Hepatic stellate cell (primary cell): ENCODE results near the gene SLC35G3.
"Not testable (repeated sequence)": the region's sequence is repeated elsewhere in the genome, so short reads cannot be mapped to it uniquely, and the experiment has no call there.

ENCODE experiments used
- DNase-seq: peaks from one replicate; pipeline ENCODE4 v3.0.0; 2011; ENCODE audit warnings: low spot score

Gene SLC35G3

DNA sequence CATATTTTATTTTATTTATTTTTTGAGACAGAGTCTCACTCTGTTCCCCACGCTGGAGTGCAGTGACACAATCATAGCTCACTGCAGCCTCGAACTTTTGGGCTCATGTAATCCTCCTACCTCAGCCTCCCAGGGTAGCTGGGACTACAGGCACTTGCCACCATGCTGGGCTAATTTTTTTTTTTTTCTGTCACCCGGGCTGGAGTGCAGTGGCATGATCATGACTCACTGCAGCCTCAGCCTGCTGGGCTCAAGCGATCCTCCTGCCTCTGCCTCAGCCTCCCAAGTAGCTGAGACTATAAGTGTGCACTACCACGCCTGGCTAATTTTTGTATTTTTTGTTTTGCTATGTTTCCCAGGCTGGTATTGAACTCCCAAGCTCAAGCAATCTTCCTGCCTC, 29.5 kb downstream of the SLC35G3 start:
- DNase-seq: no peak

DNA sequence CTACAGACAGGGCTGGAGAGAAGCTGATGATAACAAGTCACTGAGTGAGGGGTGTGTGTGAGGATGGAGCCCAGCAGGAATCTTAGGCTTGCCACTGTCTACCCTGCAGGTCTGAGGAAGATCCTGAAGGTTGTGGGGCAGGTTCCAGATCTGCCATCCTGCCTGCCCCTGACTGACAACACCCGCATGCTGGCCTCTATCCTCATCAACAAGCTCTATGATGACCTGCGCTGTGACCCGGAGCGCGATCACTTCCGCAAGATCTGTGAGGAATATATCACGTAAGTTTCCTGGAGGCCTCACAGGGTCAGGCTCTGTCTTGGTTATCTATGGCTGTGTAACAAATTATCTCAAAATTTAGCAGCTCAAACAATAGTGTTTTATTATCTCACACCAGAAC, 30.3 kb downstream of the SLC35G3 start:
- no peak for DNase-seq

DNA sequence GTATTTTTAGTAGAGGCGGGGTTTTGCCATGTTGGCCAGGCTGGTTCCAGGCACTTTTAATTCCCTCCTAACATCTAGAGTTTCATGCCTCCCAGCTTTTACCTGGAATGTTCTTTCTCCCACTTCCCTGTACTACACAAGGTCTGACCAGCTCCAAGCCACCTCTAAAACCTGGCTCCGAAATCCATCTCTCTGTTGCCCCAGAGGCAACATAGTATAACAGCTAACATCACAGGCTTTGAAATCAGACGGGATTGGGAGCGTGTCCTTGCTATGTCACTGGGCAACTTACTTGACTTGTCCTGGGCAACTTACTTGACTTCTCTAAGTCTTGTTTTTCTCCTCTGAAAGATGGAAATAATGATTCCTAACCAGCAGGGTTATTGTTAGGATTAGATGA, 31.4 kb downstream of the SLC35G3 start:
- no peak for DNase-seq

DNA sequence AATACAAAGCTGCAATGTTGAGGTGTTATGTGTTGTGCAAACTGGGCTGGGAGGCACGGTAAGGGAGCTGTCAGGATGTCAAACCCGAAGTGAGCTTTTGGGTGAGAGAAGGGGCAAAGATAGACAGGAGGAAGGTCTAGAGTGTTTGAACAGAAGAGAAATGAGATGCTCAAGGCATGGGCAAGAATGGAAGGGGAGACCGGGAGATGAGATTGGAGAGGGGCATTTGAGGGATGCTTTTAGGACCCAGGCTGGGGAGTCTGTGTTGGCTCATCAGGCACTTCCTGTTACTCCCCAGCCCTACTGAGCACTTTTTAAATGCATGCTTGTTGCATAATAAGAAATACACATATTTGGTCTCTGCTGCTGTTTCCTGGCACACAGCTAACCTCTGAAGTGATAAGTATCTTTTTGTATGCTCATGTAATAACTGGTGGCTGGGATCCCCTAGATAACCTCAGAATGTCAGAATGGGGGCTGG, 32.9 kb downstream of the SLC35G3 start:
- no peak for DNase-seq

DNA sequence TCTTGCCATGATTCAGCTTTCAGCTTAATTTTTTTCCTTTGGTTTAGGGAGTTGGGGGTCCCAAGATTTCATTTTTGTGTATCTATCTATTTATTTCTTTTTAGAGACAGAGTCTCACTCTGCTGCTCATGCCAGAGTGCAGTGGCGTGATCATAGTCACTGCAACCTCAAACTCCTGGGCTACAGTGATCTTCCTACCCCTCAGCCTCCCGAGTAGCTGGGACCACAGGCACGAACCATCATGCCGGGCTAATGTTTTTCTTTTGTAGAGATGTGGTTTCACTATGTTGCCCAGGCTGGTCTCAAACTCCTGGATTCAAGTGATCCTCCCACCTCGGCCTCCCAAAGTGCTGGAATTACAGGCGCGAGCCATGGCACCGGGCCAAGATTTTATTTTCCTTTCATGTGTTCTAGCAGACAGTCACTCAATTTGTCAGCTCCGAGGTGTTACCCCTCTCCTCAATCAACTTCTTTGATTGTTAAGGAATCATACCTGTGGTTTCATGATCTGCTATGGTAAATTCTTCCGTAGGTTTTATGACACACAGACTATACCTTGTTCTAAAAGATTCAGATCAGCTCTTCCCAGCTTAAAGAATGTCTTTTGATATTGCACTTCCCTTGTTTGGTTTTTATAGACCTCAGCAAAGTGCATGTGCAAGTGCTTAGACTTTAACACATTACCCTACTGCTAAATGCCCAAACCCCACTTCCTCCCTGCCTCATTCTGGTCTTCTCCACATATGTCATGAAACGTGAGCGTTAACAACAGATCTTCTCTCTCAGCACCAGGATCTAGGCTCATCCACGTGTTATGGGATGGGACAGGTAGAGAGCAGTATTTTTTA, 33.6 kb downstream of the SLC35G3 start:
- no peak for DNase-seq

DNA sequence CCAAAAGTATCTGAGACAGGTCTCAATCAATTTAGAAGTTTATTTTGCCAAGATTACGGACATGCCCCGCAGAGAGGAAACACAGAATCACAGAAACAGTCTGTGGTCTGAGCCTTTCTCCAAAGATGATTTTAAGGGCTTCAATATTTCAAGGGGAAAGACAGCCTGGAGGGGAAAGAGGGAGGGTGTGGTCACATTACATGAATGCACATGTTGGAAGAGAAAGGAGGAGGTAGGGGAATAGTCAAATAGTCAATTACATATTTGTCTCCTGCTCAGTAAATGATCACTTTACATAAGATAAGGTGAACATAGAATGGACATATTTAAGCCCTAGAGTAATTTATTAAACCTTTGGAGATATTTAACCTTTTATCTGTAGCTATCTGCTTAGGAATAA, 34.3 kb downstream of the SLC35G3 start:
- DNase-seq: no peak

DNA sequence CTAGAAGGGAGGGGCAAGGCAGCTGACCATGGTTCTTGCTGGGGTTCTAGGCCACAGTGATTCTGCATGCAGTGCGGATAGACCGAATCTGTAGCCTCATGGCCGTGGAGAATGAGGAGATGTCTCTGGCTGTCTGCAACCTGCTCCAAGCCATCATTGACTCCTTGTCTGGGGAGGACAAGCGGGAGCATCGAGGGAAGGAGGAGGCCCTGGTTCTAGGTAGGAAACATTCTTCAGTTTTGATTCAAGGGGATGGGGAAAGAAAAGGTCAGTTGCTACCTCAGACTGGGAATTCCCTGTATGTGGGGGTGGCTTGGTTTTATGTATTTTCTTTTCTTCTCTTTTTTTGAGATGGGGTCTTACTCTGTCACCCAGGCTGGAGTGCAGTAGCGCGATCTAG, 38.9 kb downstream of the SLC35G3 start:
- DNase-seq: no peak

DNA sequence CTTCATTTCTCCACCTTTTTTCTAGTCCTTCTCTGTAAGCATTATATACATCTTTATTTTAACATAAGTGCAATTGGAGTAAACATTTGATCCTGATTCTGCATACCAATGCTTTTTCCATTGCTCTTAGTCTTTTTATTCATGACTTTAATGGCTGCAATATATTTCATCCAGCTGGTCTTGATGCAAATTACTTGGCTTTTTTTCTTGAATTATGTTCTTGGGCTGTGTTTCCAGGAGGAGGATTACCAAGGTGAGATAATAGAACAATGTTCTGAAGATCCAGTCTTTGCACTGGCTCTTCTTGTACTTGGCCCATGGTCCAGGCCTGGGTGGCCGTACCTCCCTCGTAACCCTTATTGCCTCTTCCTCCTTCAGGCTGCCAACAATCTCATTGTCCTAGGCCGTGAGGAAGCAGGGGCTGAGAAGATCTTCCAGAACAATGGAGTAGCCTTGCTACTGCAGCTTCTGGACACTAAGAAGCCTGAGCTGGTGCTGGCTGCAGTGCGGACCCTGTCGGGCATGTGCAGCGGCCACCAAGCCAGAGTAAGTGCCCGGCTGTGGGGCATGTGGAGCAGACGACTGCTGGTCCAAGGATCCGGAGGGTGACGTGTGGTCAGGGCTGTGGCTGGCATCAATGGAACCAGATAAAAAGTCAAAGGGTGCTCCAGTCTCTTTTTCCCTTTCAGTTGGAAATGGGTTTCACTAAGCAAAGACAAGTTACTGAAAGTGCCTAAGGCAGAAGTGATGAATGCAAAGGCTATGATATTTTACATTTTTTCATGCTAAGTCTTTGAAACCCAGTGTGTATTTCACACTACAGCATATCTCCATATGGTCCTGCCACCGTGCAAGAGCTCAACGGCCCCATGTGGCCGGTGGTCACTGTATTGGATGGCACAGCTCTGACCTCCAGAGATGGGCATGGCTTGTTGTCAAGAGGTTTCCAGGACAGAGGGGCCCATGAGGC, 39.7 kb downstream of the SLC35G3 start:
- no peak for DNase-seq

DNA sequence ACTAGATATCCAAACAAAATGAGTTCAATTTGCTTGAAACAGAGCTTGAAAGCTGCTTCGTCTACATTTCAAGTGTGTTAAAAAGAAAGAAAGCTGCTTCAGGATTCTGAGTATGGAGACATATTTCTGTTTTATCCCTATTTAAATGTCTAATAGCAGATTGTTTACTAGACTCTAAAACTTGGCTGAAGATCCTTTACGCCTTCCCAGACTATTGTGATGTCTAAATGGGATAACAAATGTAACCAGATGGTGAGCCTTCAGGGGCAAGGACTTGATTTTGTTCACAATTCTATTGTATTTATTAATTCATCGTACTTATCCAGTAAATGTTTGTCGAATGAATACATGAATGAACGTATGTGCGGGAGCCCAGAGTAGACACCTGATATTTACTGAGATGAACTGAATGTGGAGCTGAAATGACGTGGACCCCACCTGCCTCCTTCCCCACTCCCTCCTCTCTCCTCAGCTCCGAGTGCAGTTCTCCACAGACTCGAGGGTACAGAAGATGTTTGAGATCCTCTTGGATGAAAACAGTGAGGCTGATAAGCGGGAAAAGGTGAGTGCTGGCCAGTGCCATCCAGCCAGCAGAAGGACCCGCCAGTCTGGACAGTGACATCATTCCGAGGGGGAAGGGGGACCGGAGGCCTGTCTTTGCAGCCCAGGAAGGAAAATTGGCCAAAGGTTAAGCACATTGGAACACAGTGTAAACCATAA, 41.6 kb downstream of the SLC35G3 start:
- DNase-seq: no peak

DNA sequence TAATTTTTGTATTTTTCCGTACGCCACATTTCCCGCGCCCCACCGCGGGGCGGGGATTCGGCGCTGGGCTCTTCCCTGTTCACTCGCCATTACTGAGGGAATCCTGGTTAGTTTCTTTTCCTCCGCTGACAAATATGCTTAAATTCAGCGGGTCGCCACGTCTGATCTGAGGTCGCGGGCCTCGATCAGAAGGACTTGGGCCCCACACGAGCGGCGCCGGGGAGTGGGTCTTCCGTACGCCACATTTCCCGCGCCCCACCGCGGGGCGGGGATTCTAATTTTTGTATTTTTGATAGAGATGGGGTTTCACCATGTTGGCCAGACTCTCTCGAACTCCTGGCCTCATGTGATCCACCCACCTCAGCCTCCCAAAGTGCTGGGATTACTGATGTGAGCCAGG, 43.1 kb downstream of the SLC35G3 start:
- not testable (repeated sequence) for DNase-seq

DNA sequence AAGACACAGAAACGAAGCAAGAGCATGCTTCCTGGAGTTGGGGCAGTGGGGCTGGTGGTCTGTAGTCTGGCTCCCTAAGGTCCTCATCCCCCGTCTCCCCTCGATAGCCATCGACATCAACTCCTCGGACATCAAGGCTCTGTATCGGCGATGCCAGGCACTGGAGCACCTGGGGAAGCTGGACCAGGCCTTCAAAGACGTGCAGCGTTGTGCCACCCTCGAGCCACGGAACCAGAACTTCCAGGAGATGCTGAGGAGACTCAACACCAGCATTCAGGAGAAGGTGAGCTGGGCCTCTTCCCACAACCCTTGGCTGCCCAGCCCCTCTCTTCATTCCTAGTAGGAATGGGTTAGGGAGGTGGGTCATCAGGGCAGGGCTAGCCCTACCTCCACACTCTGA, 44.3 kb downstream of the SLC35G3 start:
- DNase-seq: no peak

DNA sequence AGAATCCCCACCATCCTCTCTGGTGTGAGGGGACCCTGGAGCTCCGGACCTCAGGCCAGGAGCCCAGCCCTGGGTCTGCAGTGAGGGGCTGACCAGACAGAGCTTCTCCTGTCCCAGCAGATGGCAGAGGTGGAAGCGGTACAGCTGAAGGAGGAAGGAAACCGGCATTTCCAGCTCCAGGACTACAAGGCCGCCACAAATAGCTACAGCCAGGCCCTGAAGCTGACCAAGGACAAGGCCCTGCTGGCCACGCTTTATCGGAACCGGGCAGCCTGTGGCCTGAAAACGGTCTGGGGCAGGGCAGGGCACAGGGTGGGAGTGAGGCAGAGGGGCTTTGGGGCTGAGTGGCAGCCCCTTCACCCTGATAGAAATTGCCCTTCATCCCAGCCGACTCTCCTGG, 46.0 kb downstream of the SLC35G3 start:
- no peak for DNase-seq

DNA sequence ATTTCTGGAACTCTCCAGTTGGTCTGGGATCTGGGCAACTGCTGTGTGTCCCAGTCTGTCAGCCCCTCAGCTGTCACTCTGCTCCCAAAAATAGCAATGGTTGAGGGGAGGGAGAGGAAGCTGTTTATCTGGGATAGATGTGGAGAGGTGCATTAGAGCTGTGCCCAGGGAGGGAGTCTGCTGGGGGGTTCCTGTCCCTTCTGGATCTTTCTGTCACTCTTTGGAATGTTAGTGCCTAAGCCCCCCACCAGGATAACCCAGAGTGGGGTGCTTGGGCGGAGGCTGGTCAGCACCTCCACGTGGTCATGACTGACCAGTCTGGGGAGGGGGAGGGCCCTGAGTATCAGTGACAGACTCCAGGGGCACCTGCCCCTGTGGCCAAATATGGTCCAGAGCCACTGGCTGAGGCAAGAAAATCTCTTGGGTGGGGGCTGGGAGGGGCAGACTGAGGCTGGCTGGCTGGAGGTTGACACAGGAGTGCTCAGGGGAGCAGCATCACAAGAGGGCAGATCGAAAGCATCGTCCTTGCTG, 46.8 kb downstream of the SLC35G3 start, which contains the start of gene UNC45B:
UNC45B (plus strand) TSS at position 443 of the 531 bp plus-strand sequence. CDS start 447 bp downstream, outside the sequence.
- no peak for DNase-seq

DNA sequence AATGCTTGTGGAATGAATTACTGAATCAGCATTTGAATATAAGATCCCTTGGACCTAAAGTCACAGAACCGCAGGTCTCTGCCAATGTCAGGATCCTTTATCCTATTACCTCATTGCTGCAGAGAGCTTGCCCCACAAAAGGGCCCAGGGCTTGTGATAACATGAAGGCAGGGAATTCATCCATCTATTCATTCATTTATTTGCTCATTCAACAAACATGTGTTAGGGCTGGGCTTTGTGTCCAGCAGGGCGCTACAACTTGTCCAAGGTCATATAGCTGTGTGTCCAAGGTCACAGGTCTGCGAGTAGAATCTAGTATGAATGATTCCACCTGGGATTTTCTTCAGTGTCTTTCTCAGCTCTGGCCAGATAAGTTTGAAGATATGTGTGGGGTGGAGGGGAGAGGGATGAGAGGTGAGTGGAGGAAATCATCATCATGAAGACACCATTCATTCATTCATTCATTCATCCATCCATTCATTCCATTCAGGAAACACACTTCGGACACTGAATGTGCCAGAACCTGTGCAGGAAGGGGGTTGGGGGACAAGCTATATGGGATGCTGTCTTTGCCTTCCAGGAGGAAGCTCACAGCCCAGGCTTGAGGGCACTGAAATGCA, 47.9 kb downstream of the SLC35G3 start:
- no peak for DNase-seq

DNA sequence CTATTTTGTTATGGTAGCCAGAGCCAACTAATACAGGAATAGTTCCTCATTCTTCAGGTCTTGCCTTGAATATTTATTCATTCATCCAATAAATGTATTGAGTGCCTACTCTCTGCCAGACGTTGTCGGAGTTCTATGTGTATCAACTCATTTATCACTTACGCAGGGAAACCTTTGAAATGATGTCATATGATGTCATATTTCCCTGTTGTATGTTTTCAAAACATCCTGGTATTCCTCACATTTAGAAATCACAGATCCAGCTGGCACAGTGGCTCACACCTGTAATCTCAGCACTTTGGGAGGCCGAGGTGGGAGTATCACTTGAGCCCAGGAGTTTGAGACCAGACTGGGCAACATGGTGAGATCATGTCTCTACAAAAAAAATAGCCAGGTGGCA, 49.4 kb downstream of the SLC35G3 start:
- DNase-seq: no peak
